ENCODE data around the gene CCDC63.

- TF ChIP-seq POLR2AphosphoS5 (IDR thresholded peaks at IDR 0.05; ENCODE audit: low read depth, low read length) (no peak), CTCF (IDR thresholded peaks at IDR 0.05) (no peak), SIN3A (IDR thresholded peaks at IDR 0.05; ENCODE audit: borderline replicate concordance, insufficient read depth, low read depth, low read length) (no peak), REST (IDR thresholded peaks at IDR 0.05; ENCODE audit: insufficient read depth in 1 of 2, low read depth in 2 of 2, low read length in 1 of 2) (no peak), TCF7L2 (IDR thresholded peaks at IDR 0.05; ENCODE audit: low read depth, low read length) (no peak)
Measured at GRCh38 chr12:110858848-110859247, 12.1 kb downstream of the CCDC63 start.

All from Panc1 (cell line).